Neural progenitor cell (in vitro differentiated cells): ENCODE measurements around the gene ANKRD6. TPM values are rescaled to one million over a fixed set of nuclear protein-coding genes. Genes with fewer than 3 reads are reported as not detected.

Source experiments
- DNase-seq: peaks from one replicate; pipeline ENCODE4 v3.0.0-alpha.2; 2016; ENCODE audit warnings: low spot score
- H2AFZ ChIP-seq: fragments of 200-600 bp; sonication (generic); replicated peaks from 2 replicates; pipeline ENCODE4 v1.6.1; 2016; ENCODE audit warnings: antibody characterized with exemption
- H3F3A ChIP-seq: fragments of 200-600 bp; sonication (generic); 2 replicates; pipeline ENCODE4 v1.6.1; 2016; ENCODE audit warnings: antibody characterized with exemption, low read depth
- H3K27ac ChIP-seq: fragments of 200-600 bp; sonication (generic); 2 replicates; pipeline ENCODE4 v1.5.1; 2016; ENCODE audit warnings: mild to moderate bottlenecking
- H3K27me3 ChIP-seq: fragments of 200-600 bp; sonication (generic); 2 replicates; pipeline ENCODE4 v1.6.1; 2016; ENCODE audit warnings: mild to moderate bottlenecking, moderate library complexity
- H3K36me3 ChIP-seq: fragments of 200-600 bp; sonication (generic); 2 replicates; pipeline ENCODE4 v1.5.1; 2016
- H3K4me1 ChIP-seq: fragments of 200-600 bp; sonication (generic); 2 replicates; pipeline ENCODE4 v1.6.1; 2016; ENCODE audit warnings: mixed run types
- H3K4me2 ChIP-seq: fragments of 200-600 bp; sonication (generic); 2 replicates; pipeline ENCODE4 v1.6.1; 2016
- H3K4me3 ChIP-seq: fragments of 200-600 bp; sonication (generic); 2 replicates; pipeline ENCODE4 v1.5.1; 2016
- H3K79me2 ChIP-seq: fragments of 200-600 bp; sonication (generic); 2 replicates; pipeline ENCODE4 v1.6.1; 2016; ENCODE audit warnings: low read depth
- H3K9ac ChIP-seq: fragments of 200-600 bp; sonication (generic); 2 replicates; pipeline ENCODE4 v1.6.1; 2016
- H3K9me3 ChIP-seq: fragments of 200-600 bp; sonication (generic); 2 replicates; pipeline ENCODE4 v1.5.1; 2016; ENCODE audit warnings: low read depth
- H4K20me1 ChIP-seq: fragments of 200-600 bp; sonication (generic); 2 replicates; pipeline ENCODE4 v1.6.1; 2016; ENCODE audit warnings: low read depth
- H3K27ac Mint-ChIP-seq: 3 replicates; pipeline ENCODE4 v1.8.0; 2021; ENCODE audit warnings: mixed read lengths
- H3K27me3 Mint-ChIP-seq: 2 replicates; pipeline ENCODE4 v1.8.0; 2022; ENCODE audit warnings: low read depth, mild to moderate bottlenecking, inconsistent platforms, moderate library complexity, mixed read lengths; ENCODE audit not compliant: insufficient read depth
- H3K36me3 Mint-ChIP-seq: 3 replicates; pipeline ENCODE4 v1.8.0; 2021; ENCODE audit warnings: mixed read lengths
- H3K4me1 Mint-ChIP-seq: 3 replicates; pipeline ENCODE4 v1.8.0; 2021; ENCODE audit warnings: mixed read lengths
- H3K4me3 Mint-ChIP-seq: 3 replicates; pipeline ENCODE4 v1.8.0; 2021; ENCODE audit warnings: mild to moderate bottlenecking, moderate library complexity, mixed read lengths
- H3K9me3 Mint-ChIP-seq: 3 replicates; pipeline ENCODE4 v1.8.0; 2020; ENCODE audit warnings: mixed read lengths
- CTCF ChIP-seq: fragments of 200-600 bp; sonication (generic); IDR thresholded peaks from 2 replicates; pipeline ENCODE4 v1.5.1; 2017; ENCODE audit warnings: antibody characterized with exemption, mild to moderate bottlenecking
- EZH2 ChIP-seq: fragments of 200-600 bp; sonication (generic); IDR thresholded peaks from 2 replicates; pipeline ENCODE4 v1.6.1; 2017; ENCODE audit warnings: antibody characterized with exemption, mild to moderate bottlenecking, moderate library complexity
- EZH2phosphoT487 ChIP-seq: fragments of 200-600 bp; sonication (generic); IDR thresholded peaks from 2 replicates; pipeline ENCODE4 v1.6.1; 2017; ENCODE audit warnings: antibody characterized with exemption
- total RNA-seq: library from RNA; depleted of rRNA; stranded (reverse); fragments of >200 nt; gene quantifications from 2 replicates; pipeline ENCODE4 v1.2.3, GENCODE V29; 2015; ENCODE audit warnings: low replicate concordance

Gene ANKRD6
- total RNA-seq, 1 donor from 2014 or later: 36.3 TPM

GRCh38 chr6:89575562-89575960 lies 142.6 kb downstream of the ANKRD6 start:
- H3K27me3 Mint-ChIP-seq: peaks cover 7% of the 10 kb centered on the region
- H3K36me3 Mint-ChIP-seq: peaks cover 15% of the 10 kb centered on the region
- Histone ChIP-seq H3K4me3 (no peak overlapping the region), H3K4me2 (no peak overlapping the region), H3K9me3 (no peaks in the 10 kb centered on the region), H3K4me1 (no peaks in the 10 kb centered on the region), H3K9ac (no peak overlapping the region), H3F3A (no peaks in the 10 kb centered on the region), H2AFZ (no peak overlapping the region), H3K36me3 (no peaks in the 10 kb centered on the region), H3K79me2 (no peaks in the 10 kb centered on the region), H3K27ac (no peak overlapping the region), H3K27me3 (no peaks in the 10 kb centered on the region), H4K20me1 (no peaks in the 10 kb centered on the region)
- no peaks in the 10 kb centered on the region for H3K4me1 Mint-ChIP-seq
- DNase-seq: no peak
- H3K9me3 Mint-ChIP-seq: peaks cover 2% of the 10 kb centered on the region
- no peak overlapping the region for H3K4me3 Mint-ChIP-seq
- no peak for TF ChIP-seq EZH2phosphoT487
- no peak for TF ChIP-seq CTCF
- TF ChIP-seq EZH2: no peak
- H3K27ac Mint-ChIP-seq: no peak overlapping the region

- peaks cover 5% of the 10 kb centered on the region for H3K27me3 Mint-ChIP-seq
- no peak overlapping the region for H3K27ac Mint-ChIP-seq
- no peaks in the 10 kb centered on the region for H3K27me3 ChIP-seq
- H3K27ac ChIP-seq: peak overlapping the region; percentile 31
- TF ChIP-seq EZH2phosphoT487: no peak
- TF ChIP-seq CTCF: no peak
- TF ChIP-seq EZH2: no peak
- no peak overlapping the region for H3K4me2 ChIP-seq
- H3K4me3 ChIP-seq: no peak overlapping the region
- peaks cover 12% of the 10 kb centered on the region for H3K4me1 ChIP-seq
- no peaks in the 10 kb centered on the region for H3K9me3 Mint-ChIP-seq
- no peaks in the 10 kb centered on the region for H3K9me3 ChIP-seq
- H3F3A ChIP-seq: no peaks in the 10 kb centered on the region
- H3K4me3 Mint-ChIP-seq: no peak overlapping the region
- no peaks in the 10 kb centered on the region for H3K36me3 ChIP-seq
- H3K9ac ChIP-seq: no peak overlapping the region
- H2AFZ ChIP-seq: no peak overlapping the region
- H3K79me2 ChIP-seq: no peaks in the 10 kb centered on the region
- H3K4me1 Mint-ChIP-seq: peaks cover 11% of the 10 kb centered on the region
- no peak for DNase-seq
- no peaks in the 10 kb centered on the region for H4K20me1 ChIP-seq
- H3K36me3 Mint-ChIP-seq: no peaks in the 10 kb centered on the region
Observed at GRCh38 chr6:89580997-89581666, 148.2 kb downstream of the ANKRD6 start.

GRCh38 chr6:89581689-89582088 lies 148.7 kb downstream of the ANKRD6 start:
- no peak overlapping the region for H3K4me2 ChIP-seq
- no peak overlapping the region for H2AFZ ChIP-seq
- no peak overlapping the region for H3K4me3 ChIP-seq
- no peak overlapping the region for H3K4me3 Mint-ChIP-seq
- no peaks in the 10 kb centered on the region for H4K20me1 ChIP-seq
- peaks cover 12% of the 10 kb centered on the region for H3K4me1 ChIP-seq
- H3K9me3 Mint-ChIP-seq: no peaks in the 10 kb centered on the region
- peak overlapping the region; percentile 31 for H3K27ac ChIP-seq
- no peaks in the 10 kb centered on the region for H3K9me3 ChIP-seq
- H3K36me3 Mint-ChIP-seq: no peaks in the 10 kb centered on the region
- TF ChIP-seq EZH2 (no peak), EZH2phosphoT487 (no peak), CTCF (no peak)
- H3K36me3 ChIP-seq: no peaks in the 10 kb centered on the region
- H3K79me2 ChIP-seq: no peaks in the 10 kb centered on the region
- H3K27me3 Mint-ChIP-seq: peaks cover 2% of the 10 kb centered on the region
- H3F3A ChIP-seq: no peaks in the 10 kb centered on the region
- peaks cover 11% of the 10 kb centered on the region for H3K4me1 Mint-ChIP-seq
- H3K27ac Mint-ChIP-seq: no peak overlapping the region
- H3K9ac ChIP-seq: no peak overlapping the region
- no peaks in the 10 kb centered on the region for H3K27me3 ChIP-seq
- peak; percentile 46 for DNase-seq
